CD4-positive, alpha-beta T cell treated with Interleukin-6 for 4 hours (primary cell): ENCODE measurements around the gene SCRN2.

Experiments used
- DNase-seq: peaks from one replicate; pipeline ENCODE4 v3.0.0-alpha.2; 2020; ENCODE audit warnings: mixed read lengths

Gene SCRN2

GRCh38 chr17:47871048-47871447, 30.0 kb upstream of the SCRN2 start:
- no peak for DNase-seq

- no peak for DNase-seq
Observed at GRCh38 chr17:47870056-47870455, 29.0 kb upstream of the SCRN2 start.

GRCh38 chr17:47869114-47869513, 28.0 kb upstream of the SCRN2 start:
- no peak for DNase-seq

GRCh38 chr17:47867813-47868533, 26.9 kb upstream of the SCRN2 start:
- no peak for DNase-seq

- no peak for DNase-seq
Observed at GRCh38 chr17:47866941-47867340, 25.9 kb upstream of the SCRN2 start.

- no peak for DNase-seq
Observed at GRCh38 chr17:47864791-47865216, 23.7 kb upstream of the SCRN2 start.

GRCh38 chr17:47862621-47863440, 21.8 kb upstream of the SCRN2 start:
- DNase-seq: no peak

GRCh38 chr17:47860386-47860785, 19.3 kb upstream of the SCRN2 start:
- DNase-seq: no peak

- DNase-seq: no peak
Observed at GRCh38 chr17:47857551-47858455, 16.7 kb upstream of the SCRN2 start.

- no peak for DNase-seq
Observed at GRCh38 chr17:47856830-47857229, 15.8 kb upstream of the SCRN2 start.

GRCh38 chr17:47855737-47856136, 14.7 kb upstream of the SCRN2 start:
- no peak for DNase-seq

- no peak for DNase-seq
Observed at GRCh38 chr17:47853616-47854015, 12.5 kb upstream of the SCRN2 start.

GRCh38 chr17:47852113-47852949, 11.3 kb upstream of the SCRN2 start:
- no peak for DNase-seq

- no peak for DNase-seq
Observed at GRCh38 chr17:47851764-47852112, 10.7 kb upstream of the SCRN2 start.

GRCh38 chr17:47850692-47851573, 9.9 kb upstream of the SCRN2 start, which contains the start of gene SP6:
Gene SP6 (minus strand): TSS chr17:47851163. CDS start chr17:47848429, 2,734 bp downstream.
- DNase-seq: peak; percentile 85

- no peak for DNase-seq
Observed at GRCh38 chr17:47850373-47850691, 9.3 kb upstream of the SCRN2 start.

GRCh38 chr17:47848198-47848513, 7.1 kb upstream of the SCRN2 start:
- DNase-seq: no peak

- DNase-seq: peak; percentile 48
Observed at GRCh38 chr17:47847341-47848197, 6.5 kb upstream of the SCRN2 start.

GRCh38 chr17:47846716-47847340, 5.8 kb upstream of the SCRN2 start:
- DNase-seq: no peak

- no peak for DNase-seq
Observed at GRCh38 chr17:47845716-47846075, 4.6 kb upstream of the SCRN2 start.
